Breast epithelium (tissue), 3 donors: ENCODE measurements around the gene VAPB.

Experiments used
- CTCF ChIP-seq, 3 donors: fragments of 450-650 bp; IDR thresholded peaks; one replicate each; pipeline ENCODE4 v1.5.1; 2016 to 2017; ENCODE audit warnings: antibody characterized with exemption in 3 of 3, mild to moderate bottlenecking in 3 of 3, moderate library complexity in 3 of 3
- POLR2A ChIP-seq: fragments of 450-650 bp; IDR thresholded peaks from one replicate; pipeline ENCODE4 v1.6.1; 2016; ENCODE audit warnings: antibody characterized with exemption, mild to moderate bottlenecking, moderate library complexity
- POLR2AphosphoS5 ChIP-seq, 3 donors: sonication (generic); formaldehyde crosslinking; IDR thresholded peaks; one replicate each; pipeline ENCODE4 v1.6.1; 2017; ENCODE audit warnings: antibody characterized with exemption in 3 of 3

GRCh38 chr20:58344741-58345140, 44.3 kb upstream of the VAPB start:
- no peak for TF ChIP-seq CTCF (IDR thresholded peaks at IDR 0.05)
- TF ChIP-seq POLR2AphosphoS5 (IDR thresholded peaks at IDR 0.05): no peak
- no peak for TF ChIP-seq POLR2A
